Karpas-422 (cell line): Measurements from ENCODE around the gene NDUFS6. TPM values are rescaled to one million over a fixed set of nuclear protein-coding genes. Genes with fewer than 3 reads are reported as not detected.
"Not testable (repeated sequence)": the region's sequence is repeated elsewhere in the genome, so short reads cannot be mapped to it uniquely, and the experiment has no call there.

ENCODE experiments used
- DNase-seq: peaks from one replicate; pipeline ENCODE4 v3.0.0-alpha.2; 2015
- H2AFZ ChIP-seq: fragments of 200-600 bp; sonication (generic); 2 replicates; pipeline ENCODE4 v1.6.1; 2014; ENCODE audit warnings: antibody characterized with exemption, low read length, mixed read lengths
- H3K27ac ChIP-seq: fragments of 200-600 bp; sonication (generic); 2 replicates; pipeline ENCODE4 v1.5.1; 2014; ENCODE audit warnings: mild to moderate bottlenecking, low read length, moderate library complexity
- H3K27me3 ChIP-seq: fragments of 200-600 bp; sonication (generic); 2 replicates; pipeline ENCODE4 v1.6.1; 2014; ENCODE audit warnings: low read length, mixed read lengths
- H3K36me3 ChIP-seq: fragments of 200-600 bp; sonication (generic); 2 replicates; pipeline ENCODE4 v1.6.1; 2014; ENCODE audit warnings: low read length, mixed read lengths; ENCODE audit not compliant: insufficient read depth
- H3K4me1 ChIP-seq: fragments of 200-600 bp; sonication (generic); 2 replicates; pipeline ENCODE4 v1.6.1; 2014; ENCODE audit warnings: mild to moderate bottlenecking, low read length, mixed read lengths
- H3K4me2 ChIP-seq: fragments of 200-600 bp; sonication (generic); 2 replicates; pipeline ENCODE4 v1.6.1; 2014; ENCODE audit warnings: low read length, low read depth, mild to moderate bottlenecking; ENCODE audit not compliant: poor library complexity, severe bottlenecking
- H3K4me3 ChIP-seq: fragments of 200-600 bp; sonication (generic); 2 replicates; pipeline ENCODE4 v1.5.1; 2014; ENCODE audit warnings: mild to moderate bottlenecking, antibody characterized with exemption, low read length, mixed read lengths
- H3K79me2 ChIP-seq: fragments of 200-600 bp; sonication (generic); 2 replicates; pipeline ENCODE4 v1.6.1; 2014; ENCODE audit warnings: mild to moderate bottlenecking, low read length, mixed read lengths
- H3K9ac ChIP-seq: fragments of 200-600 bp; sonication (generic); 2 replicates; pipeline ENCODE4 v1.6.0; 2014; ENCODE audit warnings: low read length
- H3K9me2 ChIP-seq: fragments of 200-600 bp; sonication (generic), shearing (Covaris generic); replicated peaks from 2 replicates; pipeline ENCODE4 v1.6.0; 2014; ENCODE audit warnings: mild to moderate bottlenecking, low read length, moderate library complexity; ENCODE audit not compliant: insufficient read depth
- H3K9me3 ChIP-seq: fragments of 300-700, 200-600 bp; sonication (generic); 2 replicates; pipeline ENCODE4 v1.6.1; 2014; ENCODE audit warnings: low read length, mixed read lengths
- H4K20me1 ChIP-seq: fragments of 200-600 bp; sonication (generic); 2 replicates; pipeline ENCODE4 v1.6.1; 2014; ENCODE audit warnings: mild to moderate bottlenecking, antibody characterized with exemption, low read length, low read depth; ENCODE audit not compliant: insufficient read depth
- total RNA-seq: library from RNA; depleted of rRNA; stranded (reverse); fragments of >200 nt; shearing (Covaris generic); gene quantifications from 2 replicates; pipeline ENCODE4 v1.2.3, GENCODE V29; 2014; ENCODE audit warnings: low replicate concordance

The NDUFS6 gene
- total RNA-seq, 1 experiment from 2014 or later, result 41.4 TPM

- not testable (repeated sequence) for H3K27me3 ChIP-seq, DNase-seq, H3K9ac ChIP-seq, H3K4me2 ChIP-seq, H3K9me2 ChIP-seq, H3K4me3 ChIP-seq, H2AFZ ChIP-seq, H4K20me1 ChIP-seq, H3K27ac ChIP-seq, H3K9me3 ChIP-seq
- Histone ChIP-seq H3K79me2 (peaks cover 15% of the 10 kb centered on the region), H3K36me3 (peaks cover 64% of the 10 kb centered on the region), H3K4me1 (peaks cover 20% of the 10 kb centered on the region)
Observed at GRCh38 chr5:1816495-1817089, 15.4 kb downstream of the NDUFS6 start.

DNA sequence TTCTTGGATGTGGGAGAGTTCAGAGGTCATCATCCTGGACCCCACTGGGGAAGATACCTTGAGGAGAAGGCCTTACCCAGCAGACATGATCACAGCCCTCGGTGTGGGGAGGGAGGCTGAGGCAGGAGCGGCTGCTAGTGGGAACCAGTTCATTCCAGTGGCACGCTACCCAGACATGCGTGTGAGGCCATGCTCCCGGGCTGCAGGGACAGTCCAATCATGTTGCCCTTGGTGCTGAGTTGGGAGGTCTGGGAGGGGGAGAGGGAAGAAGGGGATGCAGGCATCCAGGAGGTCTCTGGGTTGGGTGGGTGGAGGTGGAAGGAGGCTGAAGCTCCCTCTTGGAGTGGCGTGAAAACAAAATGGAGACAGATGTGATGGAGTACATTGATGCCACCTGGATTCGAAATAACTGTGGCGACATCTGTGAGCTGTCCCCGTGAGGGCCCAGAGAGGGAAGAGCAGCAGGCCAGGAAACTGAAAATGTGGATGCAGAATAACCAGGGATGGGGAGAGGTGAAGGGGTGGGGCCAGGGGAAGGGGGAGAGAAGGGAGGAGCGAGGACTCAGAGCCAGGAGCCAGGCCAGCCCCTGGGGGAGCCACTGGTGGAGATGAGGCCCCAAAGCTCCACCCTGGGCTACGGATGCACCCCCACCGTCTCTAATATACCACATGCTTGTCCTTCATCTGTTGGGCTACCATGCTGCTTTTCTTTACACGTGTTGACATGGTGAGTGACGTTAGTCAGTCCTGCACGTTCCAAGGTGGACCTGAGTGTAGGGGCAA lies 16.2 kb downstream of the NDUFS6 start:
- H3K9me2 ChIP-seq, result no peaks in the 10 kb centered on the region
- H4K20me1 ChIP-seq, result peaks cover 9% of the 10 kb centered on the region; the same call in 1 of the 2 replicates
- H3K4me2 ChIP-seq, result no peak overlapping the region
- DNase-seq, result no peak
- H3K9me3 ChIP-seq, result no peaks in the 10 kb centered on the region
- H3K9ac ChIP-seq, result no peak overlapping the region
- peaks cover 10% of the 10 kb centered on the region for H3K79me2 ChIP-seq
- H3K36me3 ChIP-seq, result peaks cover 63% of the 10 kb centered on the region
- H3K4me1 ChIP-seq, result peaks cover 20% of the 10 kb centered on the region
- H3K27ac ChIP-seq, result no peak overlapping the region
- no peak overlapping the region for H2AFZ ChIP-seq
- H3K4me3 ChIP-seq, result no peak overlapping the region
- no peaks in the 10 kb centered on the region for H3K27me3 ChIP-seq

- H3K4me2 ChIP-seq, result peak overlapping the region; percentile 58
- H2AFZ ChIP-seq, result no peak overlapping the region
- peaks cover 20% of the 10 kb centered on the region for H3K4me1 ChIP-seq
- no peak for DNase-seq
- H3K36me3 ChIP-seq, result peaks cover 55% of the 10 kb centered on the region
- no peaks in the 10 kb centered on the region for H3K9me3 ChIP-seq
- H3K27ac ChIP-seq, result peak overlapping the region; percentile 64
- H3K9ac ChIP-seq, result no peak overlapping the region
- H3K27me3 ChIP-seq, result no peaks in the 10 kb centered on the region
- H3K79me2 ChIP-seq, result peaks cover 4% of the 10 kb centered on the region; the same call in 1 of the 2 replicates
- H4K20me1 ChIP-seq, result peaks cover 11% of the 10 kb centered on the region; the same call in 1 of the 2 replicates
- H3K4me3 ChIP-seq, result no peak overlapping the region
- no peaks in the 10 kb centered on the region for H3K9me2 ChIP-seq
Observed at GRCh38 chr5:1818784-1819183, 17.6 kb downstream of the NDUFS6 start.

GRCh38 chr5:1819458-1819857 lies 18.3 kb downstream of the NDUFS6 start:
- Histone ChIP-seq H3K36me3 (peaks cover 52% of the 10 kb centered on the region), H3K9ac (no peak overlapping the region), H4K20me1 (peaks cover 11% of the 10 kb centered on the region; the same call in 1 of the 2 replicates), H3K4me3 (no peak overlapping the region), H3K4me1 (peaks cover 20% of the 10 kb centered on the region), H3K9me3 (no peaks in the 10 kb centered on the region), H3K4me2 (peak overlapping the region; percentile 58), H3K79me2 (peaks cover 4% of the 10 kb centered on the region; the same call in 1 of the 2 replicates), H2AFZ (no peak overlapping the region), H3K9me2 (no peaks in the 10 kb centered on the region), H3K27me3 (no peaks in the 10 kb centered on the region), H3K27ac (peak overlapping the region; percentile 64)
- peak; percentile 56 for DNase-seq

GRCh38 chr5:1820381-1820780 lies 19.2 kb downstream of the NDUFS6 start:
- H3K27me3 ChIP-seq, result no peaks in the 10 kb centered on the region
- H4K20me1 ChIP-seq, result peaks cover 11% of the 10 kb centered on the region; the same call in 1 of the 2 replicates
- no peak overlapping the region for H3K27ac ChIP-seq
- no peak overlapping the region for H3K4me3 ChIP-seq
- peaks cover 20% of the 10 kb centered on the region for H3K4me1 ChIP-seq
- no peaks in the 10 kb centered on the region for H3K9me3 ChIP-seq
- no peaks in the 10 kb centered on the region for H3K9me2 ChIP-seq
- H3K79me2 ChIP-seq, result peaks cover 4% of the 10 kb centered on the region; the same call in 1 of the 2 replicates
- no peak for DNase-seq
- no peak overlapping the region for H2AFZ ChIP-seq
- no peak overlapping the region for H3K9ac ChIP-seq
- peaks cover 45% of the 10 kb centered on the region for H3K36me3 ChIP-seq
- no peak overlapping the region for H3K4me2 ChIP-seq

DNA sequence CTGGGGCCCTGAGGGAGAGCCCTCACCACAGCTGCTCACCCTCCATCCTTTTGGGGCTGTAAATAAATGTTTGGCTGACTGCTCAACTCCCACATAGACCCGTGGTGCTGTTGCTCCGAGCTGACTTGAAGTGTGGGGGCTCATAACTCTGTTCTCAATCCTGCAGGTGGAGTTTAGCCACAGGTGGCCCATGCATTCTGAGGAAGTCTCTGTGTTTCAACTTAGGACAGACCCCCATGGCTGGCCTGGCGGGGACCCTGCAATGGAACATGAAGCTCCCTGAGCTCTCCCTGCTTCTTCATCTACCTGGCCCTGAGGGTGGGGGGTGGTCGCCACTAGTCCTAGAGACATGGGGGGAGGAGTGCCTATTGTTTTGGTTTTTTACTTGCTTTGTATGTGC lies 19.7 kb downstream of the NDUFS6 start:
- Histone ChIP-seq H3K9me2 (no peaks in the 10 kb centered on the region), H3K27ac (no peak overlapping the region), H3K9ac (no peak overlapping the region)

GRCh38 chr5:1821862-1822261 lies 20.7 kb downstream of the NDUFS6 start:
- no peak overlapping the region for H3K4me2 ChIP-seq
- peaks cover 36% of the 10 kb centered on the region for H3K36me3 ChIP-seq
- H3K79me2 ChIP-seq, result peaks cover 4% of the 10 kb centered on the region; the same call in 1 of the 2 replicates
- no peak overlapping the region for H3K4me3 ChIP-seq
- H3K4me1 ChIP-seq, result peaks cover 20% of the 10 kb centered on the region
- DNase-seq, result no peak
- H3K9ac ChIP-seq, result no peak overlapping the region
- H3K27ac ChIP-seq, result no peak overlapping the region
- H3K27me3 ChIP-seq, result no peaks in the 10 kb centered on the region
- H2AFZ ChIP-seq, result no peak overlapping the region
- no peaks in the 10 kb centered on the region for H3K9me2 ChIP-seq
- peaks cover 11% of the 10 kb centered on the region; the same call in 1 of the 2 replicates for H4K20me1 ChIP-seq
- no peaks in the 10 kb centered on the region for H3K9me3 ChIP-seq

More for the DNA sequence above, 19.7 kb downstream of the NDUFS6 start:
- H3K4me1 ChIP-seq, result peaks cover 20% of the 10 kb centered on the region
- H3K36me3 ChIP-seq, result peaks cover 40% of the 10 kb centered on the region
- peaks cover 11% of the 10 kb centered on the region; the same call in 1 of the 2 replicates for H4K20me1 ChIP-seq
- no peak overlapping the region for H3K4me3 ChIP-seq
- H3K9me3 ChIP-seq, result no peaks in the 10 kb centered on the region
- H3K4me2 ChIP-seq, result no peak overlapping the region
- DNase-seq, result no peak
- H3K79me2 ChIP-seq, result peaks cover 4% of the 10 kb centered on the region; the same call in 1 of the 2 replicates
- H2AFZ ChIP-seq, result no peak overlapping the region
- no peaks in the 10 kb centered on the region for H3K27me3 ChIP-seq

GRCh38 chr5:1823381-1824034 lies 22.3 kb downstream of the NDUFS6 start:
- H4K20me1 ChIP-seq, result peaks cover 6% of the 10 kb centered on the region; the same call in 1 of the 2 replicates
- no peak overlapping the region for H3K9ac ChIP-seq
- H3K36me3 ChIP-seq, result peaks cover 21% of the 10 kb centered on the region
- H3K27me3 ChIP-seq, result no peaks in the 10 kb centered on the region
- H3K79me2 ChIP-seq, result peaks cover 4% of the 10 kb centered on the region; the same call in 1 of the 2 replicates
- DNase-seq, result no peak
- no peak overlapping the region for H3K4me2 ChIP-seq
- H3K27ac ChIP-seq, result no peak overlapping the region
- H3K9me3 ChIP-seq, result no peaks in the 10 kb centered on the region
- H3K4me1 ChIP-seq, result peaks cover 14% of the 10 kb centered on the region
- H3K4me3 ChIP-seq, result no peak overlapping the region
- H2AFZ ChIP-seq, result no peak overlapping the region
- H3K9me2 ChIP-seq, result no peaks in the 10 kb centered on the region
